SH-SY5Y (cell line): ENCODE data around the gene RNF4.

Experiments
- GATA2 ChIP-seq: IDR thresholded peaks from 2 replicates; pipeline ENCODE4 v1.6.1; 2011; ENCODE audit warnings: mild to moderate bottlenecking, low read depth, low read length
- GATA3 ChIP-seq: IDR thresholded peaks from 2 replicates; pipeline ENCODE4 v1.6.1; 2011; ENCODE audit warnings: low read depth, mild to moderate bottlenecking, low read length, moderate library complexity

- TF ChIP-seq GATA3 (no peak), GATA2 (no peak)
Measured at GRCh38 chr4:2503809-2504208, 34.9 kb downstream of the RNF4 start.
